Neural progenitor cell (in vitro differentiated cells): Measurements from ENCODE around the gene DNAJC21. TPM values are rescaled to one million over a fixed set of nuclear protein-coding genes. Genes with fewer than 3 reads are reported as not detected.

ENCODE experiments used
- DNase-seq: peaks from one replicate; pipeline ENCODE4 v3.0.0-alpha.2; 2016; ENCODE audit warnings: low spot score
- H2AFZ ChIP-seq: fragments of 200-600 bp; sonication (generic); replicated peaks from 2 replicates; pipeline ENCODE4 v1.6.1; 2016; ENCODE audit warnings: antibody characterized with exemption
- H3F3A ChIP-seq: fragments of 200-600 bp; sonication (generic); 2 replicates; pipeline ENCODE4 v1.6.1; 2016; ENCODE audit warnings: antibody characterized with exemption, low read depth
- H3K27ac ChIP-seq: fragments of 200-600 bp; sonication (generic); 2 replicates; pipeline ENCODE4 v1.5.1; 2016; ENCODE audit warnings: mild to moderate bottlenecking
- H3K27me3 ChIP-seq: fragments of 200-600 bp; sonication (generic); 2 replicates; pipeline ENCODE4 v1.6.1; 2016; ENCODE audit warnings: mild to moderate bottlenecking, moderate library complexity
- H3K36me3 ChIP-seq: fragments of 200-600 bp; sonication (generic); 2 replicates; pipeline ENCODE4 v1.5.1; 2016
- H3K4me1 ChIP-seq: fragments of 200-600 bp; sonication (generic); 2 replicates; pipeline ENCODE4 v1.6.1; 2016; ENCODE audit warnings: mixed run types
- H3K4me2 ChIP-seq: fragments of 200-600 bp; sonication (generic); 2 replicates; pipeline ENCODE4 v1.6.1; 2016
- H3K4me3 ChIP-seq: fragments of 200-600 bp; sonication (generic); 2 replicates; pipeline ENCODE4 v1.5.1; 2016
- H3K79me2 ChIP-seq: fragments of 200-600 bp; sonication (generic); 2 replicates; pipeline ENCODE4 v1.6.1; 2016; ENCODE audit warnings: low read depth
- H3K9ac ChIP-seq: fragments of 200-600 bp; sonication (generic); 2 replicates; pipeline ENCODE4 v1.6.1; 2016
- H3K9me3 ChIP-seq: fragments of 200-600 bp; sonication (generic); 2 replicates; pipeline ENCODE4 v1.5.1; 2016; ENCODE audit warnings: low read depth
- H4K20me1 ChIP-seq: fragments of 200-600 bp; sonication (generic); 2 replicates; pipeline ENCODE4 v1.6.1; 2016; ENCODE audit warnings: low read depth
- H3K27ac Mint-ChIP-seq: 3 replicates; pipeline ENCODE4 v1.8.0; 2021; ENCODE audit warnings: mixed read lengths
- H3K27me3 Mint-ChIP-seq: 2 replicates; pipeline ENCODE4 v1.8.0; 2022; ENCODE audit warnings: low read depth, mild to moderate bottlenecking, inconsistent platforms, moderate library complexity, mixed read lengths; ENCODE audit not compliant: insufficient read depth
- H3K36me3 Mint-ChIP-seq: 3 replicates; pipeline ENCODE4 v1.8.0; 2021; ENCODE audit warnings: mixed read lengths
- H3K4me1 Mint-ChIP-seq: 3 replicates; pipeline ENCODE4 v1.8.0; 2021; ENCODE audit warnings: mixed read lengths
- H3K4me3 Mint-ChIP-seq: 3 replicates; pipeline ENCODE4 v1.8.0; 2021; ENCODE audit warnings: mild to moderate bottlenecking, moderate library complexity, mixed read lengths
- H3K9me3 Mint-ChIP-seq: 3 replicates; pipeline ENCODE4 v1.8.0; 2020; ENCODE audit warnings: mixed read lengths
- EZH2 ChIP-seq: fragments of 200-600 bp; sonication (generic); IDR thresholded peaks from 2 replicates; pipeline ENCODE4 v1.6.1; 2017; ENCODE audit warnings: antibody characterized with exemption, mild to moderate bottlenecking, moderate library complexity
- EZH2phosphoT487 ChIP-seq: fragments of 200-600 bp; sonication (generic); IDR thresholded peaks from 2 replicates; pipeline ENCODE4 v1.6.1; 2017; ENCODE audit warnings: antibody characterized with exemption
- total RNA-seq: library from RNA; depleted of rRNA; stranded (reverse); fragments of >200 nt; gene quantifications from 2 replicates; pipeline ENCODE4 v1.2.3, GENCODE V29; 2015; ENCODE audit warnings: low replicate concordance
- TF ChIP-seq, protein P1 (sequence below): fragments of 200-600 bp; sonication (generic); IDR thresholded peaks from 2 replicates; pipeline ENCODE4 v1.5.1; 2017; ENCODE audit warnings: antibody characterized with exemption, mild to moderate bottlenecking

DNAJC21 gene
- total RNA-seq, 1 donor from 2014 or later, result 52.8 TPM

DNA sequence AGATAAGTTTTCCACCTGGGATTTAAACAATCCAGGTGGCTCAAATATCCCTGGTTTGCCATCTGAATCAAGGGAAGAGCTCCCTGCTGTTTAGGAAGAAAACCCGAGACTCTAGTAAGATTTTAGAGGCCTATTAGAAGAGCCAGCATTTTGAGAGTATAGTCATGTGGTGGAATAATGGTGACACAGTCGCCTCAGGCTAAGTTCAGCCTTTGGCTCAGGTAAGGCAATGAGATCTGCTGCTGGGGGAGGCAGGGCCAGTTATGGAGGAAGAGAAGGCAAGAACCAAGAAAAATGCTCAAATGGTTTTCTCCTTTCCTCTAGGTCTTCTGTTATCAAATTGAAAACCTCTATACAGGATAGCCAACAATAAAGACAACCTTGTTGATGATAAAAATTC lies 30.3 kb upstream of the DNAJC21 start:
- no peaks in the 10 kb centered on the region for H3K9me3 Mint-ChIP-seq
- no peaks in the 10 kb centered on the region for H3K36me3 ChIP-seq
- H2AFZ ChIP-seq, result no peak overlapping the region
- H3K4me2 ChIP-seq, result no peak overlapping the region
- TF ChIP-seq, protein P1, sequence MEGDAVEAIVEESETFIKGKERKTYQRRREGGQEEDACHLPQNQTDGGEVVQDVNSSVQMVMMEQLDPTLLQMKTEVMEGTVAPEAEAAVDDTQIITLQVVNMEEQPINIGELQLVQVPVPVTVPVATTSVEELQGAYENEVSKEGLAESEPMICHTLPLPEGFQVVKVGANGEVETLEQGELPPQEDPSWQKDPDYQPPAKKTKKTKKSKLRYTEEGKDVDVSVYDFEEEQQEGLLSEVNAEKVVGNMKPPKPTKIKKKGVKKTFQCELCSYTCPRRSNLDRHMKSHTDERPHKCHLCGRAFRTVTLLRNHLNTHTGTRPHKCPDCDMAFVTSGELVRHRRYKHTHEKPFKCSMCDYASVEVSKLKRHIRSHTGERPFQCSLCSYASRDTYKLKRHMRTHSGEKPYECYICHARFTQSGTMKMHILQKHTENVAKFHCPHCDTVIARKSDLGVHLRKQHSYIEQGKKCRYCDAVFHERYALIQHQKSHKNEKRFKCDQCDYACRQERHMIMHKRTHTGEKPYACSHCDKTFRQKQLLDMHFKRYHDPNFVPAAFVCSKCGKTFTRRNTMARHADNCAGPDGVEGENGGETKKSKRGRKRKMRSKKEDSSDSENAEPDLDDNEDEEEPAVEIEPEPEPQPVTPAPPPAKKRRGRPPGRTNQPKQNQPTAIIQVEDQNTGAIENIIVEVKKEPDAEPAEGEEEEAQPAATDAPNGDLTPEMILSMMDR, result no peak
- TF ChIP-seq EZH2, result no peak
- no peak for TF ChIP-seq EZH2phosphoT487
- no peaks in the 10 kb centered on the region for H3K9me3 ChIP-seq
- H3K27ac ChIP-seq, result no peak overlapping the region
- H3K9ac ChIP-seq, result no peak overlapping the region
- H3F3A ChIP-seq, result peaks cover 6% of the 10 kb centered on the region
- no peaks in the 10 kb centered on the region for H3K79me2 ChIP-seq
- peaks cover 5% of the 10 kb centered on the region for H3K36me3 Mint-ChIP-seq
- no peak overlapping the region for H3K4me3 Mint-ChIP-seq
- H3K27ac Mint-ChIP-seq, result no peak overlapping the region
- H3K27me3 ChIP-seq, result no peaks in the 10 kb centered on the region
- no peaks in the 10 kb centered on the region for H3K4me1 ChIP-seq
- no peaks in the 10 kb centered on the region for H3K4me1 Mint-ChIP-seq
- H3K4me3 ChIP-seq, result no peak overlapping the region
- H3K27me3 Mint-ChIP-seq, result peaks cover 2% of the 10 kb centered on the region
- no peak for DNase-seq
- H4K20me1 ChIP-seq, result no peaks in the 10 kb centered on the region

DNA sequence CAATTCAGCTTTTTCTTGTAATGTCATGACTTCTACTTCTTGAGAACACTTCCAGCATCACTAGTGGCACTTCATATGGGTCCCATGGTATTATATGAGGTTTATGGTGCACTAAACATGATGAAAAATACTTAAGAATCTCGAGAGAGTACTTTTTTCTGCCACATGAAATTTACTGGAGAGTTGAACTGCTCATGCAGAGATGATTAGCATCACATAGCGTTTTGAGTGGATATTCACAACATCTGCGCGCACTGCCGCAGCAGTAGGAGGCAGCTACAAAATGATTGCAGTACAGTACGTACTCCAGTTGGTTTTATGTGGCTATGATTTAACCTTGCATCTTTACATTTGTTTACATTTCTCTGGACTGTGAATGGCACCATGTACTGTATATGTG lies 28.7 kb upstream of the DNAJC21 start:
- no peak overlapping the region for H2AFZ ChIP-seq
- H3K4me3 ChIP-seq, result no peak overlapping the region
- H3K9me3 Mint-ChIP-seq, result no peaks in the 10 kb centered on the region
- H3K9me3 ChIP-seq, result no peaks in the 10 kb centered on the region
- H3K27me3 ChIP-seq, result no peaks in the 10 kb centered on the region
- peaks cover 2% of the 10 kb centered on the region for H3K27me3 Mint-ChIP-seq
- H3K36me3 ChIP-seq, result no peaks in the 10 kb centered on the region
- H3K4me1 Mint-ChIP-seq, result no peaks in the 10 kb centered on the region
- no peaks in the 10 kb centered on the region for H3K4me1 ChIP-seq
- TF ChIP-seq, protein P1, result no peak
- TF ChIP-seq EZH2phosphoT487 (no peak), EZH2 (no peak)
- no peak overlapping the region for H3K27ac Mint-ChIP-seq
- H4K20me1 ChIP-seq, result no peaks in the 10 kb centered on the region
- H3F3A ChIP-seq, result peaks cover 6% of the 10 kb centered on the region
- peaks cover 5% of the 10 kb centered on the region for H3K36me3 Mint-ChIP-seq
- no peak for DNase-seq
- H3K4me3 Mint-ChIP-seq, result no peak overlapping the region
- no peak overlapping the region for H3K27ac ChIP-seq
- H3K4me2 ChIP-seq, result no peak overlapping the region
- H3K9ac ChIP-seq, result no peak overlapping the region
- H3K79me2 ChIP-seq, result no peaks in the 10 kb centered on the region

DNA sequence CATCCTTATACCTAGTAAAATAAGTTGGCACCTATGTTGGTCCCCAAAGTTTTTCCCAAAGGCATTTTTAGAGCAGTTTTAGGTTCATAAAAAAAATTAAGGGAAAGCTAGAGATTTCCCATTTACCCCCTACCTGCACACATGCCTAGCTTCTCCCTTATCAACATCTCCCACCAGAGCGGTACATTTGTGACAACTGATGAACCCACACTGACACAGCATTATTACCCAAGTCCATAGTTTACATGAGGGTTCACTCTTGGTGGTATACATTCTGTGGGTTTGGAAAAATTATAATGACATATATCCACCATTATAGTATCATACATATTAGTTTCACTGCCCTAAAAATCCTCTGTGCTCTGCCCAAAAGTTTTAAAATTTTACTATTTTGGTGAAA lies 26.1 kb upstream of the DNAJC21 start:
- H3K27ac Mint-ChIP-seq, result no peak overlapping the region

More for the DNA sequence above, 26.1 kb upstream of the DNAJC21 start:
- no peak overlapping the region for H3K4me3 Mint-ChIP-seq
- no peak for DNase-seq
- H3F3A ChIP-seq, result peaks cover 6% of the 10 kb centered on the region
- H2AFZ ChIP-seq, result no peak overlapping the region
- no peaks in the 10 kb centered on the region for H3K9me3 Mint-ChIP-seq
- TF ChIP-seq EZH2 (no peak), EZH2phosphoT487 (no peak)
- TF ChIP-seq, protein P1, result no peak
- H3K36me3 Mint-ChIP-seq, result peaks cover 3% of the 10 kb centered on the region
- no peaks in the 10 kb centered on the region for H3K79me2 ChIP-seq
- H3K4me2 ChIP-seq, result no peak overlapping the region
- H3K4me1 Mint-ChIP-seq, result no peaks in the 10 kb centered on the region
- H3K27ac ChIP-seq, result no peak overlapping the region
- no peaks in the 10 kb centered on the region for H3K27me3 ChIP-seq
- H3K9me3 ChIP-seq, result no peaks in the 10 kb centered on the region
- H3K9ac ChIP-seq, result no peak overlapping the region
- no peaks in the 10 kb centered on the region for H3K36me3 ChIP-seq
- H3K4me3 ChIP-seq, result no peak overlapping the region
- H3K4me1 ChIP-seq, result no peaks in the 10 kb centered on the region
- H4K20me1 ChIP-seq, result no peaks in the 10 kb centered on the region
- H3K27me3 Mint-ChIP-seq, result peaks cover 2% of the 10 kb centered on the region
